ENCODE measurements around the gene SLC25A10. TPM values are rescaled to one million over a fixed set of nuclear protein-coding genes. Genes with fewer than 3 reads are reported as not detected.

The SLC25A10 gene
- total and polyA plus RNA-seq, 2 donors (not counting 3 experiments of a cell fraction or from before 2014, with no cell fraction given) = 16.7 to 17.2 TPM

GRCh38 chr17:81712468-81713003 is 452 bp downstream of the SLC25A10 start:
- ChIA-PET CTCF (interaction anchor here (0.9 to 1.6 kb wide), 2 partner anchors 9 to 22 kb away, joined by 3 to 6 read pairs; partner anchors contain the start of gene MRPL12), POLR2A (interaction anchor here (0.6 kb wide), 2 partner anchors 136 to 213 kb away, joined by 4 to 9 read pairs; no protein-coding TSS in a partner anchor)
- H3K9me3 ChIP-seq (replicated peaks; ENCODE audit: control insufficient read depth, insufficient read depth, low read length) = no peaks in the 10 kb centered on the region
- no peaks in the 10 kb centered on the region for H3K9me1 ChIP-seq (replicated peaks; ENCODE audit: control insufficient read depth, extremely low read depth, insufficient read depth, low read length)
- H3K4me3 ChIP-seq (replicated peaks in 1 of 3; ENCODE audit: insufficient read depth in 1 of 3, low read depth in 1 of 3, low read length in 3 of 3) = peak overlapping the region; percentile 51 to 61 (median 56)
- H3K36me3 ChIP-seq (ENCODE audit: control insufficient read depth in 2 of 2, extremely low read depth in 1 of 2, insufficient read depth in 2 of 2, low read length in 2 of 2) = peaks cover 0 to under 1% of the 10 kb centered on the region in 2 experiments
- no peak for FAIRE-seq
- H3K4me2 ChIP-seq (ENCODE audit: insufficient read depth, low read length) = peak overlapping the region; percentile 76
- no peak for DNase-seq (ENCODE audit: low read depth, low spot score)
- TF ChIP-seq JUN (IDR thresholded peaks at IDR 0.05; ENCODE audit: borderline replicate concordance, insufficient read depth, insufficient read length, low read depth) (no peak), CTCF (IDR thresholded peaks at IDR 0.05; ENCODE audit: extremely low read depth in 1 of 2, insufficient read depth in 1 of 2, low read depth in 1 of 2, low read length in 2 of 2) (peak in 1 of 2 donors; percentile 34), POLR2AphosphoS5 (IDR thresholded peaks at IDR 0.05; ENCODE audit: insufficient read depth, low read depth, low read length) (no peak), MYC (IDR thresholded peaks at IDR 0.05; ENCODE audit: low read depth, low read length) (no peak), FOS (IDR thresholded peaks at IDR 0.05; ENCODE audit: borderline replicate concordance, insufficient read depth, low read length) (no peak), EZH2 (IDR thresholded peaks at IDR 0.05; ENCODE audit: borderline replicate concordance, low read depth, low read length, severe bottlenecking) (no peak), GATA2 (IDR thresholded peaks at IDR 0.05; ENCODE audit: insufficient read depth, insufficient read length, low read depth, low read length) (no peak)
- peaks cover 18% of the 10 kb centered on the region for H3K4me1 ChIP-seq (ENCODE audit: control insufficient read depth, extremely low read depth, insufficient read depth, low read length)
- peak overlapping the region; percentile 17 for H3K9ac ChIP-seq (replicated peaks; ENCODE audit: extremely low read depth, insufficient read depth, low read length)
- no peaks in the 10 kb centered on the region for H3K79me2 ChIP-seq (ENCODE audit: control insufficient read depth, insufficient read depth, low read length)
- intact Hi-C loops (cut with micrococcal nuclease) = loop anchor here (1.0 kb wide), 1 partner anchor 9 kb away; the partner anchor contains the start of gene MRPL12
- peak overlapping the region; percentile 51 for H2AFZ ChIP-seq (ENCODE audit: low read depth, low read length)
- H3K27me3 ChIP-seq (ENCODE audit: control insufficient read depth in 2 of 2, insufficient read depth in 2 of 2, low read length in 2 of 2) = no peaks in the 10 kb centered on the region
- H4K20me1 ChIP-seq (replicated peaks; ENCODE audit: control insufficient read depth, extremely low read depth, insufficient read depth, low read length) = no peaks in the 10 kb centered on the region
- no peak overlapping the region for H3K27ac ChIP-seq (ENCODE audit: insufficient read depth, low read depth, low read length)
- no TSS peak for BruUV-seq (replicated peaks)
- dilution Hi-C loops (cut with MboI; ENCODE audit: extremely low pct_ligation_motif_present, low sequenced_read_pairs) = no loop called here
